MM.1S (cell line): Measurements from ENCODE around the gene GFOD1.

Experiments used
- DNase-seq: peaks from one replicate; pipeline ENCODE4 v3.0.0-alpha.2; 2015
- H2AFZ ChIP-seq: fragments of 300-600 bp; sonication (generic); 2 replicates; pipeline ENCODE4 v1.6.0; 2016; ENCODE audit warnings: antibody characterized with exemption, low read length
- H3F3A ChIP-seq: fragments of 300-600 bp; sonication (generic); 2 replicates; pipeline ENCODE4 v1.6.1; 2016; ENCODE audit warnings: mild to moderate bottlenecking, antibody characterized with exemption, low read length, moderate library complexity, mixed read lengths; ENCODE audit not compliant: insufficient read depth
- H3K27ac ChIP-seq: fragments of 300-600 bp; sonication (generic); 2 replicates; pipeline ENCODE4 v1.5.1; 2016; ENCODE audit warnings: mild to moderate bottlenecking, low read length
- H3K27me3 ChIP-seq: fragments of 300-600 bp; sonication (generic); replicated peaks from 2 replicates; pipeline ENCODE4 v1.6.0; 2016; ENCODE audit warnings: low read length; ENCODE audit not compliant: insufficient read depth
- H3K36me3 ChIP-seq: fragments of 300-600 bp; sonication (generic); replicated peaks from 2 replicates; pipeline ENCODE4 v1.6.1; 2016; ENCODE audit warnings: mild to moderate bottlenecking, low read length, mixed read lengths; ENCODE audit not compliant: insufficient read depth
- H3K4me1 ChIP-seq: fragments of 300-600 bp; sonication (generic); 2 replicates; pipeline ENCODE4 v1.6.1; 2016; ENCODE audit warnings: low read length, mixed read lengths
- H3K4me2 ChIP-seq: fragments of 300-600 bp; sonication (generic); 2 replicates; pipeline ENCODE4 v1.6.0; 2016; ENCODE audit warnings: low read depth, low read length
- H3K4me3 ChIP-seq: fragments of 300-600 bp; sonication (generic); 2 replicates; pipeline ENCODE4 v1.5.1; 2016; ENCODE audit warnings: low read length, mixed read lengths
- H3K79me2 ChIP-seq: fragments of 300-600 bp; sonication (generic); 2 replicates; pipeline ENCODE4 v1.6.1; 2016; ENCODE audit warnings: mixed run types, low read length, mixed read lengths
- H3K9ac ChIP-seq: fragments of 300-600 bp; sonication (generic); 2 replicates; pipeline ENCODE4 v1.6.1; 2016; ENCODE audit warnings: low read length, mixed read lengths
- H3K9me2 ChIP-seq: fragments of 300-600 bp; sonication (generic); replicated peaks from 2 replicates; pipeline ENCODE4 v1.6.1; 2016; ENCODE audit warnings: mild to moderate bottlenecking, low read length, mixed read lengths; ENCODE audit not compliant: insufficient read depth
- H3K9me3 ChIP-seq: fragments of 300-600 bp; sonication (generic); replicated peaks from 2 replicates; pipeline ENCODE4 v1.6.1; 2016; ENCODE audit warnings: mild to moderate bottlenecking, low read length, mixed read lengths; ENCODE audit not compliant: insufficient read depth
- H4K20me1 ChIP-seq: fragments of 300-600 bp; sonication (generic); 2 replicates; pipeline ENCODE4 v1.6.1; 2016; ENCODE audit warnings: mild to moderate bottlenecking, low read length, moderate library complexity, mixed read lengths; ENCODE audit not compliant: insufficient read depth
- EZH2 ChIP-seq: fragments of 300-600 bp; sonication (generic); optimal IDR thresholded peaks from 2 replicates; pipeline ENCODE3; 2017; ENCODE audit warnings: low read depth, mild to moderate bottlenecking, antibody characterized with exemption, low read length, mixed read lengths
- EZH2phosphoT487 ChIP-seq: fragments of 300-600 bp; sonication (generic); IDR thresholded peaks from 2 replicates; pipeline ENCODE4 v1.6.1; 2018; ENCODE audit warnings: antibody characterized with exemption, low read length
- TF ChIP-seq, protein P1 (sequence below): fragments of 300-600 bp; sonication (generic); IDR thresholded peaks from 2 replicates; pipeline ENCODE4 v1.5.1; 2016; ENCODE audit warnings: antibody characterized with exemption, low read length, mixed read lengths

The GFOD1 gene

DNA sequence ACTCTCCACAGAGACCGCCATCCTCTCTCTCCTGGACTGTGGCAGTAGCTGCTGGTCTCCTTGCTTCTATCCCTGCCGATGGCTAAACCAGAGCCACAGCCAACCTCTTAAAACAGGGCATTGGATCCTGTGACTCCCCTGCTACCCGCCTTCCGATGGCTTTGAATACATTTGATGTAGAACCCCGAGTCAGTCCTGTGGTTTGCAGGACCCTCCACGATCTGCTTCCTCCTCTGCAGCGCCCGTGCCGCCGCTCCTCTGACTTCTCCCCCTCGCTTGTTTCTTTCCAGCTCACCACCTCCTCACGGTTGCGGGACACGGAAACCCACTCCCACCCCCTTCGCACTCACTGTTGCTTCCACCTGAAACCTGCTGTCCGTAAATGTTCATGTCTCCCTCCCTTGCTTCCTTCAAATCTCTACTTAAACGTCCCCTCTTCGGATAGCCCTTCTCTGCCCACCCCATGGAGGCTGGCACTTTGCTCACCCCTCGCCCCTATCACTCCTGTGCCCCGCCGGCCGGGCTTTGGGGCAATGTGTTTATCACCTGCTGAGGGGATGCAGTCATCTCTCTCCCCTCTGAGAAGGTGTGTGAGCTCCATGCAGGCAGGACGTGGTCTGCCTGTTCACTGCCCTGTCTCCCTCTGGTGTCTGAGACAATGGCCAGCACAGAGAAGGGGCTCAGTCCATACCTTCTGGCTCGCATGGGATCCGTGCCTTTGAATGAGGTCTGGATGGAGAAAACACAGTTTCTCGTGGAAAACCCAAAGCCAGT is 67.8 kb downstream of the GFOD1 start:
- Histone ChIP-seq H3K9me2 (no peaks in the 10 kb centered on the region), H3K4me1 (no peaks in the 10 kb centered on the region), H4K20me1 (no peaks in the 10 kb centered on the region), H3K79me2 (no peaks in the 10 kb centered on the region), H3K36me3 (no peaks in the 10 kb centered on the region), H3K9me3 (no peaks in the 10 kb centered on the region), H2AFZ (no peak overlapping the region), H3K4me3 (no peak overlapping the region), H3K9ac (no peak overlapping the region), H3F3A (no peaks in the 10 kb centered on the region), H3K27ac (no peak overlapping the region), H3K4me2 (no peak overlapping the region), H3K27me3 (no peaks in the 10 kb centered on the region)
- TF ChIP-seq EZH2 (no peak), EZH2phosphoT487 (no peak)
- TF ChIP-seq, protein P1, sequence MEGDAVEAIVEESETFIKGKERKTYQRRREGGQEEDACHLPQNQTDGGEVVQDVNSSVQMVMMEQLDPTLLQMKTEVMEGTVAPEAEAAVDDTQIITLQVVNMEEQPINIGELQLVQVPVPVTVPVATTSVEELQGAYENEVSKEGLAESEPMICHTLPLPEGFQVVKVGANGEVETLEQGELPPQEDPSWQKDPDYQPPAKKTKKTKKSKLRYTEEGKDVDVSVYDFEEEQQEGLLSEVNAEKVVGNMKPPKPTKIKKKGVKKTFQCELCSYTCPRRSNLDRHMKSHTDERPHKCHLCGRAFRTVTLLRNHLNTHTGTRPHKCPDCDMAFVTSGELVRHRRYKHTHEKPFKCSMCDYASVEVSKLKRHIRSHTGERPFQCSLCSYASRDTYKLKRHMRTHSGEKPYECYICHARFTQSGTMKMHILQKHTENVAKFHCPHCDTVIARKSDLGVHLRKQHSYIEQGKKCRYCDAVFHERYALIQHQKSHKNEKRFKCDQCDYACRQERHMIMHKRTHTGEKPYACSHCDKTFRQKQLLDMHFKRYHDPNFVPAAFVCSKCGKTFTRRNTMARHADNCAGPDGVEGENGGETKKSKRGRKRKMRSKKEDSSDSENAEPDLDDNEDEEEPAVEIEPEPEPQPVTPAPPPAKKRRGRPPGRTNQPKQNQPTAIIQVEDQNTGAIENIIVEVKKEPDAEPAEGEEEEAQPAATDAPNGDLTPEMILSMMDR = no peak
- DNase-seq = no peak

DNA sequence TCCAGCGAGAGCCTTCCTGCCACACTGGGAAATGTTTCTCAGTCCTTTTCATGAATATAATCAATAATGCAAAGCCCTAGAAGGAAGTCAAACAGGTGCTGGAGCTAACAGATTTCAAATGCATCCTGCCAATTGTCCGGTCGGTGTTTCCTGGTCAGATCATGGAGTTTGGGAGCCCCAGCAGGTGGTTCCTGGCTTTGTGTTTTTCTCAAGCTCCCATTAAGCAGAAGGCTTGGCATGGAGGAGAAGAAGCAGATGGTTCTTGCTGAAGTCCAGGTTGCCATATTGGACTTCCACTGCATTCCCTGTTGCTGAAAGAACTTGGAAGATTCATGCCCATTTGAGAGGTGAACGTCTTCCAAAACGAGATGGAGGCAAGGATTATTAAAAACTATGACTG is 68.6 kb downstream of the GFOD1 start:
- Histone ChIP-seq H2AFZ (no peak overlapping the region), H3K9ac (no peak overlapping the region)

DNA sequence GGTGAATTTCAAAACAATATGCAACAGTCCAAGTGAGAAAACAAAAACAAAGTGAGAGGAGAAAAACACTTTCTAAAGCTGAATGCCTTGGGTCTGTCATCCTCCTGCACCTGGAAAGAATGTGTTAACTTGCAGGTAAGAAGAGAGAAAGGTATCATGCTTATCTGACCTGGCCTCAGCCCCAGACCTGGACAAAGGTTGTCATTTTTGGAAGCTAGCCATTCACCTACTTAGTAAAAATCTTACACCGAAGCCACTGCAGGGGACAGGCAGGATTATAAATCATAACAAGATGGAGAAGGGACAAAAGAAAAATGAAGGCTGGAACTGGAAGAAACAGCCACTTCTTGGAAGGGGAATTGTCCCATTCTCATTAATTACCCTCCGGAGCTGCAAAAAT is 69.4 kb downstream of the GFOD1 start:
- H4K20me1 ChIP-seq = no peaks in the 10 kb centered on the region
- no peaks in the 10 kb centered on the region for H3K4me1 ChIP-seq
- H2AFZ ChIP-seq = no peak overlapping the region
- H3K4me3 ChIP-seq = no peak overlapping the region
- no peaks in the 10 kb centered on the region for H3K36me3 ChIP-seq
- TF ChIP-seq EZH2phosphoT487 (no peak), EZH2 (no peak)
- TF ChIP-seq, protein P1 = no peak
- H3K9ac ChIP-seq = no peak overlapping the region
- H3K9me2 ChIP-seq = no peaks in the 10 kb centered on the region
- DNase-seq = no peak
- H3F3A ChIP-seq = no peaks in the 10 kb centered on the region
- H3K9me3 ChIP-seq = no peaks in the 10 kb centered on the region
- no peaks in the 10 kb centered on the region for H3K27me3 ChIP-seq
- no peaks in the 10 kb centered on the region for H3K79me2 ChIP-seq
- no peak overlapping the region for H3K4me2 ChIP-seq
- H3K27ac ChIP-seq = no peak overlapping the region

More for the DNA sequence above, 68.6 kb downstream of the GFOD1 start:
- Histone ChIP-seq H3K4me1 (no peaks in the 10 kb centered on the region), H3K4me3 (no peak overlapping the region), H3K4me2 (no peak overlapping the region), H3F3A (no peaks in the 10 kb centered on the region), H3K79me2 (no peaks in the 10 kb centered on the region), H3K27me3 (no peaks in the 10 kb centered on the region), H3K36me3 (no peaks in the 10 kb centered on the region), H3K9me2 (no peaks in the 10 kb centered on the region), H3K9me3 (no peaks in the 10 kb centered on the region), H3K27ac (no peak overlapping the region), H4K20me1 (no peaks in the 10 kb centered on the region)
- no peak for DNase-seq
- TF ChIP-seq EZH2phosphoT487 (no peak), EZH2 (no peak)
- TF ChIP-seq, protein P1 = no peak
